ENCODE results near the gene C19orf73.
A peak's percentile ranks its signal among the peaks of the same experiment; 100 is the strongest.
"Not testable (repeated sequence)": the region's sequence is repeated elsewhere in the genome, so short reads cannot be mapped to it uniquely, and the experiment has no call there.

C19orf73 gene

GRCh38 chr19:49091391-49092038, 27.4 kb downstream of the C19orf73 start:
- no peaks in the 10 kb centered on the region for H3K4me1 ChIP-seq (ENCODE audit: insufficient read depth, low read length)
- H3K27ac ChIP-seq (ENCODE audit: low read depth, low read length) = no peak overlapping the region
- H3K9ac ChIP-seq (ENCODE audit: low read depth, low read length) = no peak overlapping the region
- H3K4me3 ChIP-seq (ENCODE audit: low read length) = no peak overlapping the region
- WGBS = 96% methylated on average over 17 of the region's 17 CpGs
- H3K9me3 ChIP-seq (ENCODE audit: insufficient read depth, low read depth, low read length) = no peaks in the 10 kb centered on the region
- H3K36me3 ChIP-seq (ENCODE audit: insufficient read depth, low read length) = peaks cover 89% of the 10 kb centered on the region
- no peaks in the 10 kb centered on the region for H3K27me3 ChIP-seq (ENCODE audit: insufficient read depth, low read length)

- Histone ChIP-seq H3K36me3 (ENCODE audit: insufficient read depth, low read length) (peaks cover 44% of the 10 kb centered on the region), H3K27me3 (ENCODE audit: insufficient read depth, low read length) (no peaks in the 10 kb centered on the region), H3K4me3 (ENCODE audit: low read length) (peak overlapping the region; percentile 99), H3K9me3 (ENCODE audit: insufficient read depth, low read depth, low read length) (no peaks in the 10 kb centered on the region), H3K9ac (ENCODE audit: low read depth, low read length) (peak overlapping the region; percentile 99), H3K27ac (ENCODE audit: low read depth, low read length) (peak overlapping the region; percentile 98; the same call in 1 of the 2 replicates), H3K4me1 (ENCODE audit: insufficient read depth, low read length) (peaks cover 3% of the 10 kb centered on the region)
- WGBS = 68% methylated on average over 11 of the region's 11 CpGs
Measured at GRCh38 chr19:49086296-49086695, 32.6 kb downstream of the C19orf73 start.

- Histone ChIP-seq H3K9ac (ENCODE audit: low read depth, low read length) (peak overlapping the region; percentile 99), H3K36me3 (ENCODE audit: insufficient read depth, low read length) (peaks cover 39% of the 10 kb centered on the region), H3K4me3 (ENCODE audit: low read length) (peak overlapping the region; percentile 99), H3K27ac (ENCODE audit: low read depth, low read length) (peak overlapping the region; percentile 98), H3K4me1 (ENCODE audit: insufficient read depth, low read length) (peaks cover 3% of the 10 kb centered on the region), H3K27me3 (ENCODE audit: insufficient read depth, low read length) (no peaks in the 10 kb centered on the region), H3K9me3 (ENCODE audit: insufficient read depth, low read depth, low read length) (no peaks in the 10 kb centered on the region)
- 3% methylated on average over 14 of the region's 14 CpGs for WGBS
Measured at GRCh38 chr19:49085868-49086232, 33.1 kb downstream of the C19orf73 start.

- Histone ChIP-seq H3K27ac (ENCODE audit: low read depth, low read length) (peak within 1 kb of the TSS; percentile 98), H3K36me3 (ENCODE audit: insufficient read depth, low read length) (peaks cover 33% of the 10 kb centered on the region), H3K4me3 (ENCODE audit: low read length) (peak within 1 kb of the TSS; percentile 99), H3K4me1 (ENCODE audit: insufficient read depth, low read length) (peaks cover 3% of the 10 kb centered on the region), H3K9me3 (ENCODE audit: insufficient read depth, low read depth, low read length) (no peaks in the 10 kb centered on the region), H3K9ac (ENCODE audit: low read depth, low read length) (peak within 1 kb of the TSS; percentile 99), H3K27me3 (ENCODE audit: insufficient read depth, low read length) (0 out of 2 replicates have a peak, but pooled peaks cover 1% of the 10 kb centered on the region)
- WGBS = under 1% methylated on average over 89 of the region's 89 CpGs
Measured at GRCh38 chr19:49085020-49085867, 33.7 kb downstream of the C19orf73 start, which contains the start of gene SNRNP70. SNRNP70 (plus strand) TSS chr19:49085451; CDS start chr19:49086415, 964 bp downstream.

- Histone ChIP-seq H3K4me3 (ENCODE audit: low read length) (peak overlapping the region; percentile 99), H3K36me3 (ENCODE audit: insufficient read depth, low read length) (peaks cover 27% of the 10 kb centered on the region), H3K4me1 (ENCODE audit: insufficient read depth, low read length) (peaks cover 3% of the 10 kb centered on the region), H3K27me3 (ENCODE audit: insufficient read depth, low read length) (0 out of 2 replicates have a peak, but pooled peaks cover 4% of the 10 kb centered on the region), H3K27ac (ENCODE audit: low read depth, low read length) (no peak overlapping the region), H3K9ac (ENCODE audit: low read depth, low read length) (peak overlapping the region; percentile 99), H3K9me3 (ENCODE audit: insufficient read depth, low read depth, low read length) (no peaks in the 10 kb centered on the region)
- 77% methylated on average over 26 of the region's 26 CpGs for WGBS
Measured at GRCh38 chr19:49084206-49085019, 34.5 kb downstream of the C19orf73 start.

GRCh38 chr19:49081273-49081672, 37.7 kb downstream of the C19orf73 start:
- 0 out of 2 replicates have a peak, but pooled peaks cover 4% of the 10 kb centered on the region for H3K27me3 ChIP-seq (ENCODE audit: insufficient read depth, low read length)
- 80% methylated on average over 1 of the region's 1 CpG for WGBS
- no peak overlapping the region for H3K4me3 ChIP-seq (ENCODE audit: low read length)
- H3K9ac ChIP-seq (ENCODE audit: low read depth, low read length) = no peak overlapping the region
- peaks cover 1% of the 10 kb centered on the region; the same call in 1 of the 2 replicates for H3K36me3 ChIP-seq (ENCODE audit: insufficient read depth, low read length)
- no peak overlapping the region for H3K27ac ChIP-seq (ENCODE audit: low read depth, low read length)
- H3K9me3 ChIP-seq (ENCODE audit: insufficient read depth, low read depth, low read length) = no peaks in the 10 kb centered on the region
- peaks cover 1% of the 10 kb centered on the region for H3K4me1 ChIP-seq (ENCODE audit: insufficient read depth, low read length)

GRCh38 chr19:49080392-49080791, 38.6 kb downstream of the C19orf73 start:
- Histone ChIP-seq H3K27me3 (ENCODE audit: insufficient read depth, low read length) (0 out of 2 replicates have a peak, but pooled peaks cover 4% of the 10 kb centered on the region), H3K27ac (ENCODE audit: low read depth, low read length) (no peak overlapping the region), H3K4me3 (ENCODE audit: low read length) (no peak overlapping the region), H3K9ac (ENCODE audit: low read depth, low read length) (no peak overlapping the region), H3K4me1 (ENCODE audit: insufficient read depth, low read length) (no peaks in the 10 kb centered on the region), H3K36me3 (ENCODE audit: insufficient read depth, low read length) (no peaks in the 10 kb centered on the region), H3K9me3 (ENCODE audit: insufficient read depth, low read depth, low read length) (no peaks in the 10 kb centered on the region)
- WGBS = 90% methylated on average over 3 of the region's 4 CpGs

- 25% methylated on average over 7 of the region's 9 CpGs for WGBS
- not testable (repeated sequence) for H3K4me1 ChIP-seq (ENCODE audit: insufficient read depth, low read length); H3K9me3 ChIP-seq (ENCODE audit: insufficient read depth, low read depth, low read length); H3K36me3 ChIP-seq (ENCODE audit: insufficient read depth, low read length); H3K4me3 ChIP-seq (ENCODE audit: low read length); H3K9ac ChIP-seq (ENCODE audit: low read depth, low read length); H3K27ac ChIP-seq (ENCODE audit: low read depth, low read length)
- peaks cover 47% of the 10 kb centered on the region for H3K27me3 ChIP-seq (ENCODE audit: insufficient read depth, low read length)
Measured at GRCh38 chr19:49074869-49075268, 44.1 kb downstream of the C19orf73 start.

GRCh38 chr19:49073514-49074378, 45.2 kb downstream of the C19orf73 start:
- H3K4me1 ChIP-seq (ENCODE audit: insufficient read depth, low read length) = no peaks in the 10 kb centered on the region
- H3K36me3 ChIP-seq (ENCODE audit: insufficient read depth, low read length) = no peaks in the 10 kb centered on the region
- no peaks in the 10 kb centered on the region for H3K9me3 ChIP-seq (ENCODE audit: insufficient read depth, low read depth, low read length)
- H3K27me3 ChIP-seq (ENCODE audit: insufficient read depth, low read length) = peaks cover 58% of the 10 kb centered on the region
- no peak overlapping the region for H3K9ac ChIP-seq (ENCODE audit: low read depth, low read length)
- WGBS = 79% methylated on average over 21 of the region's 23 CpGs
- no peak overlapping the region for H3K4me3 ChIP-seq (ENCODE audit: low read length)
- no peak overlapping the region for H3K27ac ChIP-seq (ENCODE audit: low read depth, low read length)

GRCh38 chr19:49071860-49072547, 46.9 kb downstream of the C19orf73 start:
- Histone ChIP-seq H3K27me3 (ENCODE audit: insufficient read depth, low read length) (peaks cover 70% of the 10 kb centered on the region), H3K4me1 (ENCODE audit: insufficient read depth, low read length) (no peaks in the 10 kb centered on the region), H3K9me3 (ENCODE audit: insufficient read depth, low read depth, low read length) (no peaks in the 10 kb centered on the region), H3K27ac (ENCODE audit: low read depth, low read length) (no peak overlapping the region), H3K36me3 (ENCODE audit: insufficient read depth, low read length) (no peaks in the 10 kb centered on the region), H3K4me3 (ENCODE audit: low read length) (peak overlapping the region; percentile 33; the same call in 1 of the 2 replicates), H3K9ac (ENCODE audit: low read depth, low read length) (no peak overlapping the region)
- WGBS = 16% methylated on average over 93 of the region's 93 CpGs

Measured in HUES64 (cell line).